Measurements from ENCODE around the gene CENATAC.
A peak's percentile ranks its signal among the peaks of the same experiment; 100 is the strongest.
"Not testable (repeated sequence)": the region's sequence is repeated elsewhere in the genome, so short reads cannot be mapped to it uniquely, and the experiment has no call there.

Gene CENATAC

DNA sequence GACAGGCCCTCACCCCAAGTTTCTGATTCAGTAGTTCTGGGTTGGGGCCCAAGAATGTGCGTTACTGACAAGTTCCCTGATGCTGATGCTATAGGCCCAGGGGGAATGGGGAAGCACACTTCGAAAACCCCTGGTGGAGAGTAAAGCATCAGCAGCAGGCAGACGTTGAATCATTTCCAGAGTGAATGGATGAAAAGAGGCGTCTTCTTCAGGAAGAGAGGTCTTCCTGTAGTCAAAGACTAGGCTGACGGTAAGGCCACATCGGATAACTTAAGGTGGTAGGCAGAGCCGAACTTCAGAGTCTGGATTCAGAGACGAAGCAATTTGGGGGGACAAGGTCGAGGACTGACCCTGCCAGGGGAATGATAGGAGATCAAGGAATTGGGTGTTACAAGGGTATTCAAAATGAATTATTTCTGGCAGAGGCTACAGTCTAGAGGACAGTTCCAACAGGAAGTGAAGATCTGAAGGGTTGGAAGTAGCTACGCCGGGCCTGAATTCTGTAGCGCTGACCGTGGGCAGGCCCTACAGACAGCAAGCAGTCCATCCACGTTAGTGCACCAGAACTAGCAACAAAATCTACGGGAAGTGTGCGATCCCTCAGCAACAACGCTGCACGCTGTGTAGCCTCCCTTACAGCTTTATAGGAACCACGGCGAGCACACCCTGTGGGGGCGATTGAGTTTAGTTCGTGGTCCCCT is 862 bp upstream of the CENATAC start:
- peak; percentile 81 to 85 for DNase-seq

- DNase-seq, result no peak
Observed at GRCh38 chr11:118998388-118998717, 415 bp downstream of the CENATAC start.

DNA sequence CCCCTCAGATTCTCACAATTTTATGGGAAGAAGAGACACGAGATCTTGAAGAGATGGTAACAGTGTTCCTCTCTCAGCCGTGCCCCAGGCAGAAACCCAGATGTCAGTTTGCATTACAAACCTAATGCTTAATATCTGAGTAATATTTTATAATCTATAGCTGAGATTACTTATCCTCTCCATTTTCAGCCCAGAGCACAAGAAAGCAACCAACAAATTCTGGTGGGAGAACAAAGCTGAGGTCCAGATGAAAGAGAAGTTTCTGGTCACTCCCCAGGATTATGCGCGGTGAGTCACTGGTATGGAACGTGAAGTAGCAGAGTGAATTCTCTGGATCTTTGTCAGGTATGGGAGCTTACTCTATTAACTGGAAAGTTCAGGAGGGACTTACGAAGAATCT is 884 bp downstream of the CENATAC start:
- DNase-seq, result no peak

DNA sequence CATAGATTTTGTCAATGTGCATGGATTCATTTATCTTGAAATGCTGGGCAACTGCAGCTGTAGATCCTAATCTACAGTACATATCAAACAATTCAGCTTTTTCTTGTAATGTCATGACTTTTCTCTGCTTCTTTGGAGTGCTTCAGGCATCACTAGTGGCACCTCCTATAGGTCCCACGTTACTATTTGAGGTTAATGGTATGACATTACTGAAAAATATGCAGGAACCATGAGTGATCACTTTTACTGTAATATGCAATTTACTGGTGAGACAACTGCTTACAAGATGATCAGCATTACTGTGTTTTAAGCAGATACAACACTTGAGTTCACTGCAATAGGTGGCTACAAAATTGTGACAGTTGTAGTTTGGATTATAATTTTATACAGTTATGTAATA is 3.0 kb downstream of the CENATAC start:
- DNase-seq, result no peak

DNA sequence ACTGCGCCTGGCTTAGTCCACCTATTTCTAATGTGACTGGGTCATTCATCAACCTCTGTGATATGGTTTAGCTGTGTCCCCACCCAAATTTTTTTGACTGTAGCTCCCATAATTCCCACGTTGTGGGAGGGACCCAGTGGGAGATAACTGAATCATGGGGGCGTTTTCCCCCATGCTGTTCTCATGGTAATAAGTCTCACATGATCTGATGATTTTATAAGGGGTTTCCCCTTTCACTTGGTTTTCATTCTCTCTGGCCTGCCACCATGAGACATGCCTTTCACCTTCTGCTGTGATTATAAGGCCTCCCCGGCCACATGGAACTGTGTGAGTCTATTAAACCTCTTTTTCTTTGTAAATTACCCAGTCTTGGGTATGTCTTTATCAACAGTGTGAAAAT is 8.7 kb downstream of the CENATAC start:
- DNase-seq, result no peak

DNA sequence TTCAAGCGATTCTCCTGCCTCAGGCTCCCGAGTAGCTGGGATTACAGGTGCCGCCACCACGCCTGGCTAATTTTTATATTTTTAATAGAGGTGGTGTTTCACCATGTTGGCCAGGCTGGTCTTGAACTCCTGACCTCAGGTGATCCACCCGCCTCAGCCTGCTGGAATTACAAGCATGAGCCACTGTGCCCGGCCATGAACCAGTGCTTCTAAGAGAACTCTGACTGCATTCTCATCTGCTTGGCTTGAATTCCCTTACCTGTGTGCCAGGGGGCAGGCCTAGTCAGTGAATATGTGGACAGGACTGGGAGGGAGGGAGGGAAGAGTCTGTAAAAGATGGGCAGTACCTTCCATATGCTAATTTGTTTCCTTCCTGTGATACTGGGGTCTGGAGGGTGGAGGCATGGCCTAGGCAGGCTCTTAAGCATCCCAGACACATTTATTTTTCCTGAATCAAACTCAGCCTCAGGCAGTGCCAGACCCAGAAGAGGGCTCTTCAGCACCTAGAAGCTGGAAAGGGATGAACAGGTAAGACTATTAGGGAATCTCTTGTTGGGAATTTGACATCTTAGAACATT is 13.6 kb downstream of the CENATAC start:
- no peak for DNase-seq

- DNase-seq, result no peak
Observed at GRCh38 chr11:119012629-119013170, 14.8 kb downstream of the CENATAC start.

DNA sequence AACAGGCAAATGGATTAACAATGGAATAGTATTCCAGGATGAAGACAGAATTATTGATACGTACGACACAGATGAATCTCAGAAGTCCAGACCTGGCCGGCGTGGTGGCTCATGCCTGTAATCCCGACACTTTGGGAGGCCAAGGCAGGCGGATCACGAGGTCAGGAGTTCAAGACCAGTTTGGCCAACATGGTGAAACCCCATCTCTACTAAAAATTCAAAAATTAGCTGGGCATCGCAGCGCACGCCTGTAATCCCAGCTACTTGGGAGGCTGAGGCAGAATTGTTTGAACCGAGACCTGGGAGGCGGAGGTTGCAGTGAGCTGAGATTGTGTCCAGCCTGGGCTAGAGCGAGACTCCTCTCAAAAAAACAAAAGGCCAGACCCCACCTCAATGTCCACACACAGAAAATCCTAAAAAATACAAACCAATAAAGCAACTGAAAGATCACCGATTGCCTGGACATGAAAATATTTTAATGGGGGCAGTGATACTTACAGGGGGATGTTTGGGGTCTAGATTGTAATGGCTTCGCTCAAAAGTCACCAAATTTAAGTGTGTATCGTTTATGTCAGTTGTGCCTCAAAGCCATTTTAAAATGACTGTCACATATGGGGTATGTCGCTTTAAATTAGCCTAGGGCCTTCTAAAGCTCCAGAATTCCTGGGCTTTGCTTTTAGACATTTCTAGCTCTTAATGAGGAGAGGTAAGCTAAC is 16.4 kb downstream of the CENATAC start:
- no peak for DNase-seq

- DNase-seq, result no peak
Observed at GRCh38 chr11:119015054-119015611, 17.2 kb downstream of the CENATAC start.

DNA sequence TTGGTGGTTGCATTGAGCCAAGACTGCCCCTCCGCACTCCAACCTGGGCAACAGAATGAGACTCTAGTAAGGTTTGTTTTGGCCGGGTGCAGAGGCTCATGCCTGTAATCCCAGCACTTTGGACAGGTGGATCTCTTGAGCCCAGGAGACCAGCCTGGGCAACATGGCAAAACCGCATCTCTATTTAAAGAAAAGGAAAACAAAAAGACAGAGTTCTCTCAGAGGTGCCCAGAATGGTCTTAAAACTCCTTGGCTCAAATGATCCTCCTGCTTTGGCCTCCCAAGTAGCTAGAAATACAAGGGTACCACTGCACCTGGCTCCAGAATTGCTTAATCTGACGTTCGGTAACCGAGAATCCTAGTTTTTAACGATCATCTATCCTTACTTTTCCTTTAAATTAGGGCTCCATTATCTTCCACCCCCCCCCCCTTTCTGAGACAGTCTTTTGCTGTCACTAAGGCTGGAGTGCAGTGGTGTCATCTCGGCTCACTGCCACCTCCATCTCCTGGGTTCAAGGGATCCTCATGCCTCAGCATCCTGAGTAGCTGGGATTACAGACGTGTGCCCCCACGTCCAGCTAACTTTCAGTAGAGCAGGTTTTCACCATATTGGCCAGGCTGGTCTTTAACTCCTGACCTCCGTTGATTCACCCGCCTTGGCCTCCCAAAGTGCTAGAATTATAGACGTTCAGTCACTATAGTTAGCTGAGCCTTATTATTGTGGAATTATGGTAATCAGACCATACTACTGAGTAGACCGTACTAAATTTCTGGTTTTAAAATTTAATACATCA is 18.5 kb downstream of the CENATAC start:
- no peak for DNase-seq

GRCh38 chr11:119017377-119017776 is 19.4 kb downstream of the CENATAC start:
- DNase-seq, result not testable (repeated sequence)

GRCh38 chr11:119018074-119018938 is 20.4 kb downstream of the CENATAC start, which contains the start of the genes RPS25 and TRAPPC4:
Gene RPS25 (minus strand): TSS chr11:119018343. CDS start chr11:119018284, 59 bp downstream.
Gene TRAPPC4 (plus strand): TSS chr11:119018766. CDS start chr11:119018796, 30 bp downstream.
- DNase-seq, result peak; percentile 98

DNA sequence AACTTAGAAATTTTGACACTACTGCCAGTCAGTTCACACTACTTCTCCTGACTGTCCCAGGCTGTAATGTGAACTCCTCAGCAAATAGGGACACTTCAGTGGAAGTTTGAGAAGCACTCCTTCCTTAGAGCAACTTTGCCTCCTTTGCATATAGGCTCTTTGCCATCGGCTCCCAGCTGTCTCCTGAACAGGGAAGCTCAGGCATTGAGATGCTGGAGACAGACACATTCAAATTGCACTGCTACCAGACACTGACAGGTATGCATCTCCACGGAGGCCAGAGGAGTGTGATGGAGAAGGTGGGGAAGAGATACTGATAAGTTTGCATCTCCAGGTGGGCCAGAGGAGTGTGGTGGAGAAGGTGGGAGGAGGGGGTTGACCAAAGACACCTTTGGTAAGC is 22.1 kb downstream of the CENATAC start:
- no peak for DNase-seq

GRCh38 chr11:119021631-119022030 is 23.7 kb downstream of the CENATAC start:
- no peak for DNase-seq

DNA sequence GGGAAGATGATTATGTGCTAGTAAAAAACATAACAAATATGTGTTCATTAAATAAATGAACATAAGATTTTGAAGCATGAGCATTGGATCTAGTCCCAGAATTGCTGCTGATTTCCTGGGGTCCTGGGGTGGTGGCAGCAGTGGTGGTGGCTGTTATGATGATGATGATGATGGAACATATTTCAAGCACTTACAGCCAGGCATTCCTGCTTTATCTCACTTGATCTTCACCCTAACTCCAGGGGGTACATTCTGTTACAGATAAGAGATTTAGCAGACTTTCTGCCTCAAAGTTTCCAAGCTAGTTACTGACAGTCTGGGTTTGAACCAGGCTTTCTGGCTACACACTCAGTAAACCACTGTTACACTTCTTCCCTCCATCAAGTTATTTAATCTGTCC is 25.8 kb downstream of the CENATAC start:
- no peak for DNase-seq

- no peak for DNase-seq
Observed at GRCh38 chr11:119024430-119025098, 26.6 kb downstream of the CENATAC start.

- DNase-seq, result no peak
Observed at GRCh38 chr11:119025099-119025473, 27.1 kb downstream of the CENATAC start.

DNA sequence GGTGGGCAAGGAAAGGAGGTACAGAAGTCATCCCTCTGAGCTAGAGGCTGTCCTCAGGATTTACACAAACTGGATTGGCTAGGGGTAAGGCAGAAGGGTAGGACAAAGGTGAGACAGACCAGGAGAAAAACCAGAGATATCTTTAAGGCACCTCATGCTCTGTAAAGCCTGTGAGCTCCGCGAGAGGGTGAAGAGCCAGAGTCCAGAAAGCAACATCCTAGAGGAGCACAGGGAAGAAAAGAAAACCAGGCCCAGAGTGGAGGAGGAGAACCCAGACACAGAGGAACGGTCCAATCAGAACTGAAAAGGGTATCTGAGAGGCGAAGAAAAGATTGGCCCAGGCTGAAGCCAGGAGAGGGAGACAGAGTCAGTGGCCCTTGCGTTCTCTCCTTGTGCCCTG is 27.6 kb downstream of the CENATAC start:
- no peak for DNase-seq

- no peak for DNase-seq
Observed at GRCh38 chr11:119025978-119026766, 28.2 kb downstream of the CENATAC start.

DNA sequence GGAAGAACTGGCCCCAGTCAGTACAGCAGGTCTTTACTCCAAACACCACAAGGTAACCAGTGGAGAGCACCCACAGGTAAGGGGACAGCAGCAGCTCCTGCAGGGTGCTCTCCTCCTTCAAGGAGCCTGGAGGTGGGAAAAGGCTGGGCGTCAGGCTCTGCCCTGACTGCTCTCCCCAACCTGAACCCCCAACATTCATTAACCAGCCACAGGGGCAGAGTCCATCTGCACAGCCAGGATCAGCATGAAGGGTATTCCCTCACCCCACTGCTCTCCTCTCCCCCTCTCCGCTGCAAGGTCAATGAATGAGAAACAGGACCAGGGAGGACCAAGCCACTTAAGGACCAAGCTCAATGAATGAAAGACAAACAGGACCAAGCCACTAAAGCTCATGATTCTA is 29.0 kb downstream of the CENATAC start:
- no peak for DNase-seq
